ENCODE measurements around the gene DSCAML1. TPM values are rescaled to one million over a fixed set of nuclear protein-coding genes. Genes with fewer than 3 reads are reported as not detected.

Gene DSCAML1
- total RNA-seq, 2 experiments from 2014 or later, result not detected

DNA sequence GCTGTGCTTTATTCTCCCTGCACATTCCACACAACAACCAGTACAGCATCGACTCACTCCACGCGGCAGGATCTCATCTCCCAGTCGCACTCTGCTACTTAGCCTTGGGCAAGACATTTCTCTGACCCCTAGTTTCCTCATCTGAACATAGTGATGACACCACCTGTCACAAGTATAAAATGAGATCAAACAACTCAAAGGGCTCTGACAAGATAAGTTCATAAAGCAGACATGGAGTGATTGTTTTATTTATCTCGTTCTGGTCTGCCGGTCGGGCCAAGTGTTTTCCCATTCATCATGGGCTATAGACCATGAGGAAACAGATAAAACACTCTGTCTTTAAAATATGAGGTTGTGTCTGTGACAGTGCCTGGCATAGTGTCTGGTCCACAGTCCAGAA, 35.0 kb downstream of the DSCAML1 start:
- no peaks in the 10 kb centered on the region for H3K9me3 ChIP-seq (ENCODE audit: low read length)
- H3K4me2 ChIP-seq (ENCODE audit: low read length), result no peak overlapping the region
- no peaks in the 10 kb centered on the region for H4K20me1 ChIP-seq (ENCODE audit: insufficient read depth, low read length)
- H3K4me3 ChIP-seq (ENCODE audit: low read depth, low read length, poor library complexity, severe bottlenecking), result no peak overlapping the region
- POLR2A ChIA-PET, result no interaction called here
- BruUV-seq (replicated peaks), result no TSS peak
- CTCF ChIA-PET (ENCODE audit: unreplicated experiment), result no interaction called here
- H3K9me2 ChIP-seq (ENCODE audit: insufficient read depth, low read length), result no peaks in the 10 kb centered on the region
- no peak overlapping the region for H3K27ac ChIP-seq (ENCODE audit: low read depth, low read length, poor library complexity, severe bottlenecking)
- no peaks in the 10 kb centered on the region for H3K36me3 ChIP-seq (ENCODE audit: insufficient read depth, low read length)
- no peak overlapping the region for H2AFZ ChIP-seq (ENCODE audit: low read length)
- TF ChIP-seq CTCF (conservative IDR thresholded peaks at IDR 0.05; ENCODE audit: low read length), result no peak
- TF ChIP-seq EZH2phosphoT487 (IDR thresholded peaks at IDR 0.05; ENCODE audit: borderline replicate concordance, low read depth, low read length), result no peak
- no peaks in the 10 kb centered on the region for H3K79me2 ChIP-seq (ENCODE audit: insufficient read depth, low read depth, low read length)
- intact Hi-C loops (cut with micrococcal nuclease; ENCODE audit: unreplicated experiment), result no loop called here
- no peak for DNase-seq (ENCODE audit: low spot score)
- no peaks in the 10 kb centered on the region for H3K4me1 ChIP-seq (ENCODE audit: insufficient read depth, low read length, poor library complexity, severe bottlenecking)

DNA sequence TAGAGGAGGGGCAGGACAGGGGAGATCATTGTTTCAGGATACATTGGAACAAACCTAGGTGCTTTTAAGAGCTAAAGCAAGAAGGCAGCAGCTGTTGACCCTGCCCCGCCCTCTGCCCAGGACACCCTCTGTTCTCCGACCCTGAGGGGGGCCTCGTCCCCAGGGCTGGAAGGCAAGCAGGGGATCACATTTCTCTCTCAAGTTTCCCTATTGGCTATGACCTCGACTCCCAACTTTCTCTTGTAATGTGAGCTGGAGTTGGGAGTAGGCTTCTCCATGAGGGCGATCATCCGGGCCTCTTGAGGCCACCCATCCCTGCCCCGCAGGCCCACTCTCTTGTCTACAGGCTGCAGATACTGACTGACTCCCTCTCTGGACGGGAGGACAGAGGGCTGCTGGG, 37.7 kb downstream of the DSCAML1 start:
- no peak overlapping the region for H3K27ac ChIP-seq (ENCODE audit: low read depth, low read length, poor library complexity, severe bottlenecking)
- no peaks in the 10 kb centered on the region for H3K9me2 ChIP-seq (ENCODE audit: insufficient read depth, low read length)
- H3K9me3 ChIP-seq (ENCODE audit: low read length), result no peaks in the 10 kb centered on the region
- no peak overlapping the region for H3K4me2 ChIP-seq (ENCODE audit: low read length)
- H3K79me2 ChIP-seq (ENCODE audit: insufficient read depth, low read depth, low read length), result no peaks in the 10 kb centered on the region
- DNase-seq (ENCODE audit: low spot score), result no peak
- ChIA-PET POLR2A (no interaction called here), CTCF (ENCODE audit: unreplicated experiment) (no interaction called here)
- intact Hi-C loops (cut with micrococcal nuclease; ENCODE audit: unreplicated experiment), result no loop called here
- H3K36me3 ChIP-seq (ENCODE audit: insufficient read depth, low read length), result no peaks in the 10 kb centered on the region
- TF ChIP-seq CTCF (conservative IDR thresholded peaks at IDR 0.05; ENCODE audit: low read length), result no peak
- no peak for TF ChIP-seq EZH2phosphoT487 (IDR thresholded peaks at IDR 0.05; ENCODE audit: borderline replicate concordance, low read depth, low read length)
- no peaks in the 10 kb centered on the region for H4K20me1 ChIP-seq (ENCODE audit: insufficient read depth, low read length)
- H3K4me3 ChIP-seq (ENCODE audit: low read depth, low read length, poor library complexity, severe bottlenecking), result no peak overlapping the region
- H3K4me1 ChIP-seq (ENCODE audit: insufficient read depth, low read length, poor library complexity, severe bottlenecking), result no peaks in the 10 kb centered on the region
- no peak overlapping the region for H2AFZ ChIP-seq (ENCODE audit: low read length)
- BruUV-seq (replicated peaks), result no TSS peak

GRCh38 chr11:117754030-117754429, 43.0 kb downstream of the DSCAML1 start:
- no peak overlapping the region for H2AFZ ChIP-seq (ENCODE audit: low read length)
- POLR2A ChIA-PET, result no interaction called here
- no peaks in the 10 kb centered on the region for H3K36me3 ChIP-seq (ENCODE audit: insufficient read depth, low read length)
- H3K4me1 ChIP-seq (ENCODE audit: insufficient read depth, low read length, poor library complexity, severe bottlenecking), result no peaks in the 10 kb centered on the region
- TF ChIP-seq EZH2phosphoT487 (IDR thresholded peaks at IDR 0.05; ENCODE audit: borderline replicate concordance, low read depth, low read length), result no peak
- TF ChIP-seq CTCF (conservative IDR thresholded peaks at IDR 0.05; ENCODE audit: low read length), result no peak
- no TSS peak for BruUV-seq (replicated peaks)
- CTCF ChIA-PET (ENCODE audit: unreplicated experiment), result no interaction called here
- no peak overlapping the region for H3K27ac ChIP-seq (ENCODE audit: low read depth, low read length, poor library complexity, severe bottlenecking)
- no peak for DNase-seq (ENCODE audit: low spot score)
- H3K4me2 ChIP-seq (ENCODE audit: low read length), result no peak overlapping the region
- intact Hi-C loops (cut with micrococcal nuclease; ENCODE audit: unreplicated experiment), result no loop called here
- H3K9me3 ChIP-seq (ENCODE audit: low read length), result no peaks in the 10 kb centered on the region
- no peaks in the 10 kb centered on the region for H4K20me1 ChIP-seq (ENCODE audit: insufficient read depth, low read length)
- H3K9me2 ChIP-seq (ENCODE audit: insufficient read depth, low read length), result no peaks in the 10 kb centered on the region
- H3K4me3 ChIP-seq (ENCODE audit: low read depth, low read length, poor library complexity, severe bottlenecking), result no peak overlapping the region
- H3K79me2 ChIP-seq (ENCODE audit: insufficient read depth, low read depth, low read length), result no peaks in the 10 kb centered on the region

All from OCI-LY7 (cell line).